OCI-LY3 (cell line): ENCODE results near the gene GRID1.

Experiments
- H2AFZ ChIP-seq: fragments of 200-600, 300-600 bp; shearing (Covaris generic); 2 replicates; pipeline ENCODE4 v1.6.0; 2014; ENCODE audit warnings: antibody characterized with exemption, low read depth, low read length
- H3K27ac ChIP-seq: fragments of 200-600, 300-600 bp; sonication (generic); 2 replicates; pipeline ENCODE4 v1.5.1; 2014; ENCODE audit warnings: mild to moderate bottlenecking, low read length, moderate library complexity, mixed read lengths
- H3K27me3 ChIP-seq: fragments of 200-600, 300-600 bp; sonication (generic); 2 replicates; pipeline ENCODE4 v1.6.1; 2014; ENCODE audit warnings: low read depth, low read length, mixed read lengths
- H3K36me3 ChIP-seq: fragments of 200-600, 300-600 bp; sonication (generic); replicated peaks from 2 replicates; pipeline ENCODE3; 2014; ENCODE audit warnings: low read depth, low read length, mixed read lengths
- H3K4me1 ChIP-seq: fragments of 300-600, 200-600 bp; sonication (generic); 2 replicates; pipeline ENCODE4 v1.6.1; 2014; ENCODE audit warnings: low read length, mixed read lengths
- H3K4me2 ChIP-seq: fragments of 200-600, 300-600 bp; sonication (generic); 2 replicates; pipeline ENCODE4 v1.6.1; 2014; ENCODE audit warnings: low read length, mixed read lengths
- H3K4me3 ChIP-seq: fragments of 300-600, 200-600 bp; sonication (generic); 2 replicates; pipeline ENCODE4 v1.5.1; 2014; ENCODE audit warnings: antibody characterized with exemption, mild to moderate bottlenecking, low read length, moderate library complexity
- H3K79me2 ChIP-seq: fragments of 300-600, 200-600 bp; shearing (Covaris generic); 2 replicates; pipeline ENCODE4 v1.6.1; 2014; ENCODE audit warnings: mild to moderate bottlenecking, low read length, mixed read lengths
- H3K9ac ChIP-seq: fragments of 300-600, 200-600 bp; shearing (Covaris generic); 2 replicates; pipeline ENCODE4 v1.6.0; 2014; ENCODE audit warnings: mild to moderate bottlenecking, low read length, moderate library complexity
- H3K9me3 ChIP-seq: fragments of 200-600, 300-600 bp; shearing (Covaris generic); 2 replicates; pipeline ENCODE4 v1.6.1; 2014; ENCODE audit warnings: low read length, mixed read lengths; ENCODE audit not compliant: insufficient read depth
- H4K20me1 ChIP-seq: fragments of 200-600, 300-600 bp; sonication (generic); 2 replicates; pipeline ENCODE4 v1.6.1; 2016; ENCODE audit warnings: low read length, mixed read lengths; ENCODE audit not compliant: insufficient read depth
- CTCF ChIP-seq: fragments of 200-600, 300-600 bp; sonication (generic); IDR thresholded peaks from 2 replicates; pipeline ENCODE4 v1.5.1; 2014; ENCODE audit warnings: antibody characterized with exemption, low read length, low read depth
- EZH2phosphoT487 ChIP-seq: fragments of 200-600 bp; shearing (Covaris generic); IDR thresholded peaks from 2 replicates; pipeline ENCODE4 v1.6.1; 2018; ENCODE audit warnings: antibody characterized with exemption, mixed run types, low read depth

Gene GRID1

GRCh38 chr10:86091216-86091615 is 275.4 kb downstream of the GRID1 start:
- Histone ChIP-seq H3K4me1 (no peaks in the 10 kb centered on the region), H2AFZ (no peak overlapping the region), H3K36me3 (no peaks in the 10 kb centered on the region), H4K20me1 (no peaks in the 10 kb centered on the region), H3K27me3 (0 out of 2 replicates have a peak, but pooled peaks cover 3% of the 10 kb centered on the region), H3K4me3 (no peak overlapping the region), H3K9ac (no peak overlapping the region), H3K9me3 (no peaks in the 10 kb centered on the region), H3K79me2 (no peaks in the 10 kb centered on the region), H3K4me2 (no peak overlapping the region), H3K27ac (no peak overlapping the region)
- TF ChIP-seq EZH2phosphoT487 (no peak), CTCF (no peak)

DNA sequence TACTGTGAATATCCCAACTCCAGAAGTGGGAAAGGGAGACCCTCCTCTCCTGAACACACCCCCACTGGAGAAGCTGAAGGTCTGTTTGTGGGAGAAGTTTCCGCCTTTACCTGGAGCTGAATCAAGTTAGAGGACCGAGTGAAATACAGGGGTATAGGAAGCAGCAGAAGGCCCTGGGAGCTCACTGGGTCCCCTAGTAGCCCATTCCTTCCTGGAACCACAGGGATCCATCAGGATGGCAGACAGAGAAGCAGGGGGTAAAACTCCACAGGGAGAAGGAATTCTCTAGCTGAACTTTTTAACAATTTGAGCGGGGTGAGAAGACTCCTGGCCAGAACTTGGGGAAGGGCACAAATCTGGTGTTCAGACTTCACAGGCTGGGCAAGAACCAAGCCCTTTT is 275.8 kb downstream of the GRID1 start:
- H3K4me1 ChIP-seq = no peaks in the 10 kb centered on the region
- H2AFZ ChIP-seq = no peak overlapping the region
- no peak for TF ChIP-seq CTCF
- no peak for TF ChIP-seq EZH2phosphoT487
- H3K27me3 ChIP-seq = 0 out of 2 replicates have a peak, but pooled peaks cover 3% of the 10 kb centered on the region
- no peaks in the 10 kb centered on the region for H3K9me3 ChIP-seq
- no peaks in the 10 kb centered on the region for H3K79me2 ChIP-seq
- no peaks in the 10 kb centered on the region for H4K20me1 ChIP-seq
- no peak overlapping the region for H3K4me2 ChIP-seq
- H3K27ac ChIP-seq = no peak overlapping the region
- no peak overlapping the region for H3K9ac ChIP-seq
- no peak overlapping the region for H3K4me3 ChIP-seq
- H3K36me3 ChIP-seq = no peaks in the 10 kb centered on the region

DNA sequence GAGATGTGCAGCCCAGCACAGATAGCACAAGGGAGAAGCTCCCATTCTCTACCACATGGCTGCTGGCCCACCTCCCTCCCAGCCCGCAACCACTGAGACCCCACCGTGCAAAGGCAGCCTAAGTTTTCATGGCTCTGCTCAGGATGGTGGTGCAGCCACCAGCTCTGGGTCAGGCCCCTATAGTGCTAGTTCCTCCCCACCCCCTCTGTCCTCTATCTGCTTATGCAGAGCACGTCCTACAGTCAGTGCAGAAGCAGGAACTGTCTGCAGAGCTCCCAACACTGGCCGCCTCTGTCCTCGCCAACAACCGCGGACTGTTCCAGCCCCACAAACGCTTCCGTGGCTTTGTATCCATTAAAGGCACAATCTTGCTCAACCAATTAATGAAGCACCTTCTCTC is 278.9 kb downstream of the GRID1 start:
- H3K27ac ChIP-seq = no peak overlapping the region
- H3K4me3 ChIP-seq = no peak overlapping the region
- no peak overlapping the region for H3K9ac ChIP-seq
- TF ChIP-seq CTCF (no peak), EZH2phosphoT487 (no peak)
- H4K20me1 ChIP-seq = no peaks in the 10 kb centered on the region
- no peaks in the 10 kb centered on the region for H3K9me3 ChIP-seq
- no peaks in the 10 kb centered on the region for H3K79me2 ChIP-seq
- H3K4me2 ChIP-seq = no peak overlapping the region
- no peaks in the 10 kb centered on the region for H3K36me3 ChIP-seq
- H3K4me1 ChIP-seq = no peaks in the 10 kb centered on the region
- H3K27me3 ChIP-seq = peaks cover 6% of the 10 kb centered on the region; the same call in 1 of the 2 replicates
- H2AFZ ChIP-seq = no peak overlapping the region

- Histone ChIP-seq H3K4me1 (no peaks in the 10 kb centered on the region), H4K20me1 (no peaks in the 10 kb centered on the region), H3K27me3 (peaks cover 11% of the 10 kb centered on the region), H3K9ac (no peak overlapping the region), H3K27ac (no peak overlapping the region), H3K9me3 (no peaks in the 10 kb centered on the region), H2AFZ (no peak overlapping the region), H3K4me2 (no peak overlapping the region), H3K79me2 (no peaks in the 10 kb centered on the region), H3K36me3 (no peaks in the 10 kb centered on the region), H3K4me3 (no peak overlapping the region)
- TF ChIP-seq EZH2phosphoT487 (no peak), CTCF (no peak)
Measured at GRCh38 chr10:86086418-86086817, 280.2 kb downstream of the GRID1 start.
